Ishikawa (cell line): ENCODE data around the gene HYAL2.

Source experiments
- CEBPB ChIP-seq: IDR thresholded peaks from 2 replicates; pipeline ENCODE4 v1.6.1; 2012
- CREB1 ChIP-seq: IDR thresholded peaks from 2 replicates; pipeline ENCODE4 v1.6.1; 2012; ENCODE audit warnings: low read depth
- EGR1 ChIP-seq: IDR thresholded peaks from 2 replicates; pipeline ENCODE4 v1.6.1; 2012
- EP300 ChIP-seq: IDR thresholded peaks from 2 replicates; pipeline ENCODE4 v1.6.1; 2012; ENCODE audit warnings: borderline replicate concordance
- FOXM1 ChIP-seq: IDR thresholded peaks from 2 replicates; pipeline ENCODE4 v1.6.1; 2012; ENCODE audit warnings: low read depth, borderline replicate concordance
- NFIC ChIP-seq: IDR thresholded peaks from 2 replicates; pipeline ENCODE4 v1.6.1; 2012
- RAD21 ChIP-seq: IDR thresholded peaks from 2 replicates; pipeline ENCODE4 v1.6.1; 2012; ENCODE audit warnings: low read depth
- TAF1 ChIP-seq: IDR thresholded peaks from 2 replicates; pipeline ENCODE4 v1.6.1; 2012; ENCODE audit warnings: low read depth, mild to moderate bottlenecking
- TCF12 ChIP-seq: IDR thresholded peaks from 2 replicates; pipeline ENCODE4 v1.6.1; 2012; ENCODE audit warnings: low read depth
- TEAD4 ChIP-seq: IDR thresholded peaks from 2 replicates; pipeline ENCODE4 v1.6.1; 2012
- YY1 ChIP-seq: IDR thresholded peaks from 2 replicates; pipeline ENCODE4 v1.6.1; 2012; ENCODE audit warnings: low read depth
- ZBTB7A ChIP-seq: IDR thresholded peaks from 2 replicates; pipeline ENCODE4 v1.6.1; 2012; ENCODE audit warnings: low read depth
- TF ChIP-seq, protein P1 (sequence below): IDR thresholded peaks from 2 replicates; pipeline ENCODE4 v1.6.1; 2012
- TF ChIP-seq, protein P2 (sequence below): IDR thresholded peaks from 2 replicates; pipeline ENCODE4 v1.6.1; 2012; ENCODE audit warnings: low read depth, mild to moderate bottlenecking
- TF ChIP-seq, protein P3 (sequence below): IDR thresholded peaks from 2 replicates; pipeline ENCODE4 v1.6.1; 2012

The HYAL2 gene

DNA sequence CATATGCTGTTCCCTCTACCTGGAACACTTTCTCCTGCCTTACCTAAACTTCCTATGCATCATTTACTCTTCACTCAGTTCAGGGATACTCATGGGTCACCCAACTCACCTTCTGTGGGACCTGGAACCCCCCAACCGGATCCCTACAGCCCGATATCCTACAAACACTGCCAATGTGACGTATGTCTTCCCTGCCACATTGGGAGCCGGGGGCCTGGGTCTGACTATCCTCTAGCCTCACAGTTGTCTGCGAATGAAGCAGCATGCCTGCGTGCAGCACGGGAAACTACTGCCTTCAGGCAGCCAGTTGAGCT, 27.6 kb upstream of the HYAL2 start:
- no peak for TF ChIP-seq EP300
- TF ChIP-seq EGR1 = no peak
- no peak for TF ChIP-seq CEBPB
- TF ChIP-seq, protein P1, sequence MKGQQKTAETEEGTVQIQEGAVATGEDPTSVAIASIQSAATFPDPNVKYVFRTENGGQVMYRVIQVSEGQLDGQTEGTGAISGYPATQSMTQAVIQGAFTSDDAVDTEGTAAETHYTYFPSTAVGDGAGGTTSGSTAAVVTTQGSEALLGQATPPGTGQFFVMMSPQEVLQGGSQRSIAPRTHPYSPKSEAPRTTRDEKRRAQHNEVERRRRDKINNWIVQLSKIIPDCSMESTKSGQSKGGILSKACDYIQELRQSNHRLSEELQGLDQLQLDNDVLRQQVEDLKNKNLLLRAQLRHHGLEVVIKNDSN = no peak
- no peak for TF ChIP-seq RAD21
- TF ChIP-seq ZBTB7A = no peak
- TF ChIP-seq, protein P2, sequence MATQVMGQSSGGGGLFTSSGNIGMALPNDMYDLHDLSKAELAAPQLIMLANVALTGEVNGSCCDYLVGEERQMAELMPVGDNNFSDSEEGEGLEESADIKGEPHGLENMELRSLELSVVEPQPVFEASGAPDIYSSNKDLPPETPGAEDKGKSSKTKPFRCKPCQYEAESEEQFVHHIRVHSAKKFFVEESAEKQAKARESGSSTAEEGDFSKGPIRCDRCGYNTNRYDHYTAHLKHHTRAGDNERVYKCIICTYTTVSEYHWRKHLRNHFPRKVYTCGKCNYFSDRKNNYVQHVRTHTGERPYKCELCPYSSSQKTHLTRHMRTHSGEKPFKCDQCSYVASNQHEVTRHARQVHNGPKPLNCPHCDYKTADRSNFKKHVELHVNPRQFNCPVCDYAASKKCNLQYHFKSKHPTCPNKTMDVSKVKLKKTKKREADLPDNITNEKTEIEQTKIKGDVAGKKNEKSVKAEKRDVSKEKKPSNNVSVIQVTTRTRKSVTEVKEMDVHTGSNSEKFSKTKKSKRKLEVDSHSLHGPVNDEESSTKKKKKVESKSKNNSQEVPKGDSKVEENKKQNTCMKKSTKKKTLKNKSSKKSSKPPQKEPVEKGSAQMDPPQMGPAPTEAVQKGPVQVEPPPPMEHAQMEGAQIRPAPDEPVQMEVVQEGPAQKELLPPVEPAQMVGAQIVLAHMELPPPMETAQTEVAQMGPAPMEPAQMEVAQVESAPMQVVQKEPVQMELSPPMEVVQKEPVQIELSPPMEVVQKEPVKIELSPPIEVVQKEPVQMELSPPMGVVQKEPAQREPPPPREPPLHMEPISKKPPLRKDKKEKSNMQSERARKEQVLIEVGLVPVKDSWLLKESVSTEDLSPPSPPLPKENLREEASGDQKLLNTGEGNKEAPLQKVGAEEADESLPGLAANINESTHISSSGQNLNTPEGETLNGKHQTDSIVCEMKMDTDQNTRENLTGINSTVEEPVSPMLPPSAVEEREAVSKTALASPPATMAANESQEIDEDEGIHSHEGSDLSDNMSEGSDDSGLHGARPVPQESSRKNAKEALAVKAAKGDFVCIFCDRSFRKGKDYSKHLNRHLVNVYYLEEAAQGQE = no peak
- no peak for TF ChIP-seq YY1
- TF ChIP-seq CREB1 = no peak

DNA sequence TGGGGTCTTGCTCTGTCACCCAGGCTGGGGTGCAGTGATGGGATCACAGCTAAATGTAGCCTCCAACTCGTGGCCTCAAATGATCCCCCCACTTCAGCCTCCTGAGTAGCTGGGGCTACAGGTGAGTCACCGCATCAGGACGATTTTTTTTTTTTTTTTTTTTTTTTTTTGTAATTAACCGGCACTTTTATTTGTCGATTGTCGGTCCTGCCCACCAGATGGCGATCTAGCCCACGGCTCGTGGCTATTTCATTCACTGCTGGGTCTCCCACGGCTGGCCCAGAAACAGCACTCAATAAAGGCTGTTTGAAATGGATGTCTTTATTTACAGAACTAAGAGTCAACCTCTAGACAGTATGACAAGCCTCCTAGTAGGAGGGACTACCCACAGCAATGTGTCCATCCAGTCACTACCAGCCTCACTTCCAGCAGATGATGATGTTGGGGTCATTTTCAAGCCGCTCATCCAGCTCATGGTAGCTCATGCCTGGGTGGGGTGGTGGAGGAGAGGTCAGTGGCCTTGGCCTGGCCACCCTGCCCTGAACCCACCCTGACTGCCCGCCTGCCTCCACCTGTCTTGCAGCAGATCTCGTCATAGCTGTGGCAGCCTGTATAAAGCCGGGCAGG, 24.8 kb upstream of the HYAL2 start:
- TF ChIP-seq RAD21 (peak; percentile 74), EGR1 (no peak)

DNA sequence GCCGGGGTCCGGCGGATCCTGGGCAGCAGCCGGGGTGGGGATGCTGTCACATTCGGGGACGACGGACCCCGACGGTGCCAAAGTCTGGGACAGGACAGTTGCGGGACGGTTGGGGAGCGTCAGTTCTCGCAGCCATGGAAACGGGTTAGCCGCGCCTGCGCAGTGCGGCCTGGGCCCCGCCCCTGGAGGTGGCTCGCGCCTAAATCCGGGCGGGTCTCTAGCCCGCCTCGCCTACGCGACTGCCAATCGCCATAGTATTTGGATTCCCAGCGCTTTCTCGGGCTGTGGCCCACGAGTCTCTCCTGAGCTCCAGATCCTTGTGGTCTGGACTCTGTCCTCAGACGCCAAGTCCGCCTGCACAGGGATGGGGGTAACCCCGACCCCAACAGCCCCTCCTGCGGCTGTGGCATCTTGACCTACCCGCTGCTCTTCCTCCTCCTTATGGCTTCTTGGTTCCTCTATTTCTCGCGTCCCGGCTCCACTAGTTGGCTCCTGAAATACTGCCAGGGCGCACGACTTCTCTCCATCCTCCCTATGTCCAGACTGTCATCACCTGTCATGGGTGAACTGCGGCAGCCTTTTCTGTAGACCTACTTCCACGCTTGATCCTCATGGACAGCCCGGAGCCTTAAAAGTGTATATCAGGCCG, 23.2 kb upstream of the HYAL2 start, which contains the start of gene ZMYND10:
Gene ZMYND10, minus strand, starts transcription at position 147 of the 649 bp plus-strand sequence. CDS start 153 bp downstream, outside the sequence.
- TF ChIP-seq NFIC = no peak
- TF ChIP-seq TAF1 = no peak
- no peak for TF ChIP-seq TCF12
- TF ChIP-seq TEAD4 = no peak
- no peak for TF ChIP-seq FOXM1
- TF ChIP-seq YY1 = no peak
- TF ChIP-seq CREB1 = no peak
- no peak for TF ChIP-seq ZBTB7A
- no peak for TF ChIP-seq EP300
- TF ChIP-seq, protein P3, sequence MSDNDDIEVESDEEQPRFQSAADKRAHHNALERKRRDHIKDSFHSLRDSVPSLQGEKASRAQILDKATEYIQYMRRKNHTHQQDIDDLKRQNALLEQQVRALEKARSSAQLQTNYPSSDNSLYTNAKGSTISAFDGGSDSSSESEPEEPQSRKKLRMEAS = no peak
- TF ChIP-seq, protein P1 = no peak
- no peak for TF ChIP-seq CEBPB
- TF ChIP-seq, protein P2 = no peak
- TF ChIP-seq EGR1 = no peak
- no peak for TF ChIP-seq RAD21

DNA sequence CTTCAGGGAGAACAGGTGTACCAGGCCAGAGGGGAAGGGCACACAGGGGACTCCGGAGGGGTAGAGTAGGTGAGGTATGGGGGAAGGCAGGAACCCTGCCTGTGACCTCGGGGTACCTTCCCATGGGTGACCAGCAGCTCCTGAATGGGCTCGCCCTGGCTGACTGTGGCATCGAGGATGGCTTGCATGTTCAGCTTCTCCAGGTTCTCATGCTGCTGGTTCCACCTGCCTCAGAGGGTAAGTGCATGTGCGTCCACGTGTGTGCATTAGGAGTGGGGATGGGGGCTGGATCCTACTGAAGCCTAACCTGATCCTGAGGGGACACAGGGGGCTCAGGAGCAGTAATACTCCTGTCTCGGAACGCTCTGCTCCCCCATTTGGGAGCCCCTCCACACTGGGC, 22.5 kb upstream of the HYAL2 start:
- TF ChIP-seq EP300 (no peak), TCF12 (no peak), TEAD4 (no peak), TAF1 (no peak), FOXM1 (no peak), NFIC (no peak), CEBPB (no peak), EGR1 (no peak)
- TF ChIP-seq, protein P1 = no peak
- TF ChIP-seq, protein P3 = no peak

DNA sequence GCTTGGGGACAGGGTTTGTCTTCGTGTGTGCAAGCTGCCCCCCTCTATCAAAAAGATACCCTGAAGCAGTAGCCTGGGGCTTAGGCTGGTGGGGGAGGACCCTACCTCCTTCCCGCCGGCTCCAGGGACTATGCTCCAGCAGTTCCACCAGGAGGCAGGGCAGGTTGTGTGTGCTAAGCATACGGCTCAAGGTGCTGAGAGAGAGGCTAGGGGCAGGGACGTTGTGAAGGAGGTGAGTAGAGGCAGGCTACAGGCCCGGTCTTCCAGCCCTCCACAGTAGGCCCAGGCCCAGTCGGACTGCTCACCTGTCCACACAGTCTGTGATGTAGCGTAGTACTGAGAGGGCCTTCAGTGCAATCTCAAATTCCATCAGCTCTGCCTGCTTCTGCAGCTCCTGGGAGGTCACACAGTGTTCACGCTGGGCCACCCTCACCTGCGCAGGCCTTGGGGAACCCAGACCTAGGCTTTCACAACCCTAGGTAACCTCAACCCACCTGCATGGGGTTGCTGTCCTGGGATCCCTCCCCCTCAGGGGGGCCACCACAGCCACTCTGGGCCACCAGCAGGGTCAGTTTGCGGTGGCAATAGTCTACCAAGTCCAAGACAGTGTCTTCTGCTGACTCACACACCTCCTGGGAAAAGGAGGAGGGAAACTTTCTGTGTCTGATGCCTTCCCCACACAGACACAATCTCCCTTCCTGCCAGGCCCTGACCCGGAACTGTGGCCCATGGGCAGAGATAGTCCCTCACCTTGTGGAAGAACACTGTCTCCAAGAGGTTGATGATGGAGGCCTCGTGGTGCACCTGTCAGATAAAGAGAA, 20.5 kb upstream of the HYAL2 start:
- no peak for TF ChIP-seq EGR1
- TF ChIP-seq, protein P1 = no peak
